GM12878 (cell line): ENCODE data around the gene AK4. TPM values are rescaled to one million over a fixed set of nuclear protein-coding genes. Genes with fewer than 3 reads are reported as not detected.
A peak's percentile ranks its signal among the peaks of the same experiment; 100 is the strongest.

Experiments used
- BCL11A ChIP-seq: IDR thresholded peaks from 2 replicates; pipeline ENCODE4 v1.6.1; 2011; ENCODE audit warnings: low read depth, low read length
- CBX5 ChIP-seq: sonication (generic); IDR thresholded peaks from 2 replicates; pipeline ENCODE4 v1.6.1; 2016; ENCODE audit warnings: low read depth, moderate library complexity, mild to moderate bottlenecking, inconsistent platforms
- CREM ChIP-seq: IDR thresholded peaks from 2 replicates; pipeline ENCODE4 v1.6.1; 2014; ENCODE audit warnings: antibody characterized with exemption, low read depth
- IRF4 ChIP-seq: IDR thresholded peaks from 2 replicates; pipeline ENCODE4 v1.6.1; 2011; ENCODE audit warnings: low read depth, low read length
- MTA3 ChIP-seq: IDR thresholded peaks from 2 replicates; pipeline ENCODE4 v1.6.1; 2012; ENCODE audit warnings: low read length, inconsistent platforms, borderline replicate concordance
- MYC ChIP-seq: IDR thresholded peaks from 2 replicates; pipeline ENCODE4 v1.6.1; 2011; ENCODE audit warnings: mild to moderate bottlenecking, low read length, moderate library complexity, inconsistent platforms; ENCODE audit not compliant: insufficient read depth, insufficient replicate concordance, insufficient read length, severe bottlenecking
- NFIC ChIP-seq: IDR thresholded peaks from 2 replicates; pipeline ENCODE4 v1.6.1; 2012; ENCODE audit warnings: low read depth, mild to moderate bottlenecking, inconsistent platforms, low read length, moderate library complexity
- PAX5 ChIP-seq: IDR thresholded peaks from 2 replicates; pipeline ENCODE4 v1.6.1; 2011; ENCODE audit warnings: low read depth, low read length, borderline replicate concordance
- PML ChIP-seq: IDR thresholded peaks from 2 replicates; pipeline ENCODE4 v1.6.1; 2012; ENCODE audit warnings: low read length, inconsistent platforms
- SKIL ChIP-seq: fragments of 450-650 bp; IDR thresholded peaks from 2 replicates; pipeline ENCODE4 v1.6.1; 2017; ENCODE audit warnings: mild to moderate bottlenecking, low read depth, inconsistent platforms; ENCODE audit not compliant: poor library complexity, severe bottlenecking
- SMAD1 ChIP-seq: fragments of 450-650 bp; IDR thresholded peaks from 2 replicates; pipeline ENCODE4 v1.6.1; 2018; ENCODE audit warnings: mild to moderate bottlenecking, low read depth; ENCODE audit not compliant: partially characterized antibody
- polyA plus RNA-seq, 11 experiments: library from polyadenylated mRNA; depleted of rRNA in 4 of 11; unstranded in 6 of 11; stranded (reverse) in 5 of 11; fragments of >200 nt; fragmentation: Nextera tagmentation in 4 of 11; fragmentation: Illumina TruSeq in 1 of 11; extraction: Ambion mirVana in 4 of 11; extraction: Trizol in 1 of 11; gene quantifications; 1 replicate in 1 of 11; 2 replicates in 10 of 11; pipeline versions ENCODE4 v1.2.1 to v1.2.3, GENCODE V29; 2011 to 2016; ENCODE audit warnings: inconsistent platforms in 2 of 11, missing spikeins in 2 of 11, low read depth in 1 of 11
- total RNA-seq, 4 experiments: library from RNA; depleted of rRNA in 3 of 4; stranded (reverse); fragments of >200 nt in 3 of 4; fragmentation: Illumina TruSeq in 1 of 4; extraction: Trizol in 1 of 4; gene quantifications; 2 replicates each; pipeline versions ENCODE4 v1.2.1 to v1.2.3, GENCODE V29; 2013 to 2021
- TF ChIP-seq, protein P1 (sequence below): IDR thresholded peaks from 2 replicates; pipeline ENCODE4 v1.6.1; 2011; ENCODE audit warnings: mild to moderate bottlenecking, low read depth, low read length, moderate library complexity; ENCODE audit not compliant: insufficient replicate concordance
- TF ChIP-seq, protein P2 (sequence below): fragments of 450-650 bp; IDR thresholded peaks from 2 replicates; pipeline ENCODE4 v1.6.1; 2017; ENCODE audit warnings: mild to moderate bottlenecking, moderate library complexity
- TF ChIP-seq, protein P3 (sequence below): fragments of 450-650 bp; IDR thresholded peaks from 2 replicates; pipeline ENCODE4 v1.6.1; 2017; ENCODE audit warnings: low read depth, mild to moderate bottlenecking, moderate library complexity
- TF ChIP-seq, protein P4 (sequence below): IDR thresholded peaks from 2 replicates; pipeline ENCODE4 v1.6.1; 2012; ENCODE audit warnings: low read length, inconsistent platforms
- TF ChIP-seq, protein P5 (sequence below), 3 experiments: IDR thresholded peaks in 2 of 3; conservative IDR thresholded peaks in 1 of 3; 2 replicates each; pipeline ENCODE4 v1.5.1; 2011; ENCODE audit warnings: low read depth in 3 of 3, low read length in 3 of 3, mild to moderate bottlenecking in 3 of 3, control low read depth in 2 of 3, moderate library complexity in 2 of 3, inconsistent platforms in 1 of 3, mixed read lengths in 1 of 3; ENCODE audit not compliant: control insufficient read depth in 2 of 3, insufficient read depth in 1 of 3; ENCODE audit errors: extremely low read depth in 1 of 3

The AK4 gene
- total and polyA plus RNA-seq, 10 of the 15 experiments (the other 5 are each of a cell fraction or from before 2014, with no cell fraction given): 23.9 to 161 (median 49.0) TPM

GRCh38 chr1:65165269-65165993, 17.4 kb downstream of the AK4 start (continued):
- peak; percentile 79 for TF ChIP-seq SMAD1
- TF ChIP-seq, protein P1, sequence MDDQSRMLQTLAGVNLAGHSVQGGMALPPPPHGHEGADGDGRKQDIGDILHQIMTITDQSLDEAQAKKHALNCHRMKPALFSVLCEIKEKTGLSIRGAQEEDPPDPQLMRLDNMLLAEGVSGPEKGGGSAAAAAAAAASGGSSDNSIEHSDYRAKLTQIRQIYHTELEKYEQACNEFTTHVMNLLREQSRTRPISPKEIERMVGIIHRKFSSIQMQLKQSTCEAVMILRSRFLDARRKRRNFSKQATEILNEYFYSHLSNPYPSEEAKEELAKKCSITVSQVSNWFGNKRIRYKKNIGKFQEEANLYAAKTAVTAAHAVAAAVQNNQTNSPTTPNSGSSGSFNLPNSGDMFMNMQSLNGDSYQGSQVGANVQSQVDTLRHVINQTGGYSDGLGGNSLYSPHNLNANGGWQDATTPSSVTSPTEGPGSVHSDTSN: no peak
- peak; percentile 97 for TF ChIP-seq IRF4
- TF ChIP-seq, protein P2, sequence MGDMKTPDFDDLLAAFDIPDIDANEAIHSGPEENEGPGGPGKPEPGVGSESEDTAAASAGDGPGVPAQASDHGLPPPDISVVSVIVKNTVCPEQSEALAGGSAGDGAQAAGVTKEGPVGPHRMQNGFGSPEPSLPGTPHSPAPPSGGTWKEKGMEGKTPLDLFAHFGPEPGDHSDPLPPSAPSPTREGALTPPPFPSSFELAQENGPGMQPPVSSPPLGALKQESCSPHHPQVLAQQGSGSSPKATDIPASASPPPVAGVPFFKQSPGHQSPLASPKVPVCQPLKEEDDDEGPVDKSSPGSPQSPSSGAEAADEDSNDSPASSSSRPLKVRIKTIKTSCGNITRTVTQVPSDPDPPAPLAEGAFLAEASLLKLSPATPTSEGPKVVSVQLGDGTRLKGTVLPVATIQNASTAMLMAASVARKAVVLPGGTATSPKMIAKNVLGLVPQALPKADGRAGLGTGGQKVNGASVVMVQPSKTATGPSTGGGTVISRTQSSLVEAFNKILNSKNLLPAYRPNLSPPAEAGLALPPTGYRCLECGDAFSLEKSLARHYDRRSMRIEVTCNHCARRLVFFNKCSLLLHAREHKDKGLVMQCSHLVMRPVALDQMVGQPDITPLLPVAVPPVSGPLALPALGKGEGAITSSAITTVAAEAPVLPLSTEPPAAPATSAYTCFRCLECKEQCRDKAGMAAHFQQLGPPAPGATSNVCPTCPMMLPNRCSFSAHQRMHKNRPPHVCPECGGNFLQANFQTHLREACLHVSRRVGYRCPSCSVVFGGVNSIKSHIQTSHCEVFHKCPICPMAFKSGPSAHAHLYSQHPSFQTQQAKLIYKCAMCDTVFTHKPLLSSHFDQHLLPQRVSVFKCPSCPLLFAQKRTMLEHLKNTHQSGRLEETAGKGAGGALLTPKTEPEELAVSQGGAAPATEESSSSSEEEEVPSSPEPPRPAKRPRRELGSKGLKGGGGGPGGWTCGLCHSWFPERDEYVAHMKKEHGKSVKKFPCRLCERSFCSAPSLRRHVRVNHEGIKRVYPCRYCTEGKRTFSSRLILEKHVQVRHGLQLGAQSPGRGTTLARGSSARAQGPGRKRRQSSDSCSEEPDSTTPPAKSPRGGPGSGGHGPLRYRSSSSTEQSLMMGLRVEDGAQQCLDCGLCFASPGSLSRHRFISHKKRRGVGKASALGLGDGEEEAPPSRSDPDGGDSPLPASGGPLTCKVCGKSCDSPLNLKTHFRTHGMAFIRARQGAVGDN: no peak
- no peak for TF ChIP-seq MYC
- TF ChIP-seq, protein P3, sequence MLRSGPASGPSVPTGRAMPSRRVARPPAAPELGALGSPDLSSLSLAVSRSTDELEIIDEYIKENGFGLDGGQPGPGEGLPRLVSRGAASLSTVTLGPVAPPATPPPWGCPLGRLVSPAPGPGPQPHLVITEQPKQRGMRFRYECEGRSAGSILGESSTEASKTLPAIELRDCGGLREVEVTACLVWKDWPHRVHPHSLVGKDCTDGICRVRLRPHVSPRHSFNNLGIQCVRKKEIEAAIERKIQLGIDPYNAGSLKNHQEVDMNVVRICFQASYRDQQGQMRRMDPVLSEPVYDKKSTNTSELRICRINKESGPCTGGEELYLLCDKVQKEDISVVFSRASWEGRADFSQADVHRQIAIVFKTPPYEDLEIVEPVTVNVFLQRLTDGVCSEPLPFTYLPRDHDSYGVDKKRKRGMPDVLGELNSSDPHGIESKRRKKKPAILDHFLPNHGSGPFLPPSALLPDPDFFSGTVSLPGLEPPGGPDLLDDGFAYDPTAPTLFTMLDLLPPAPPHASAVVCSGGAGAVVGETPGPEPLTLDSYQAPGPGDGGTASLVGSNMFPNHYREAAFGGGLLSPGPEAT: peak; percentile 49; the same call in 1 of the 2 replicates
- no peak for TF ChIP-seq CBX5
- TF ChIP-seq NFIC: peak; percentile 43; the same call in 1 of the 2 replicates
- no peak for TF ChIP-seq PAX5
- no peak for TF ChIP-seq PML
- TF ChIP-seq MTA3: peak; percentile 27; the same call in 1 of the 2 replicates
- TF ChIP-seq, protein P4, sequence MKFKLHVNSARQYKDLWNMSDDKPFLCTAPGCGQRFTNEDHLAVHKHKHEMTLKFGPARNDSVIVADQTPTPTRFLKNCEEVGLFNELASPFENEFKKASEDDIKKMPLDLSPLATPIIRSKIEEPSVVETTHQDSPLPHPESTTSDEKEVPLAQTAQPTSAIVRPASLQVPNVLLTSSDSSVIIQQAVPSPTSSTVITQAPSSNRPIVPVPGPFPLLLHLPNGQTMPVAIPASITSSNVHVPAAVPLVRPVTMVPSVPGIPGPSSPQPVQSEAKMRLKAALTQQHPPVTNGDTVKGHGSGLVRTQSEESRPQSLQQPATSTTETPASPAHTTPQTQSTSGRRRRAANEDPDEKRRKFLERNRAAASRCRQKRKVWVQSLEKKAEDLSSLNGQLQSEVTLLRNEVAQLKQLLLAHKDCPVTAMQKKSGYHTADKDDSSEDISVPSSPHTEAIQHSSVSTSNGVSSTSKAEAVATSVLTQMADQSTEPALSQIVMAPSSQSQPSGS: no peak
- TF ChIP-seq, protein P5, sequence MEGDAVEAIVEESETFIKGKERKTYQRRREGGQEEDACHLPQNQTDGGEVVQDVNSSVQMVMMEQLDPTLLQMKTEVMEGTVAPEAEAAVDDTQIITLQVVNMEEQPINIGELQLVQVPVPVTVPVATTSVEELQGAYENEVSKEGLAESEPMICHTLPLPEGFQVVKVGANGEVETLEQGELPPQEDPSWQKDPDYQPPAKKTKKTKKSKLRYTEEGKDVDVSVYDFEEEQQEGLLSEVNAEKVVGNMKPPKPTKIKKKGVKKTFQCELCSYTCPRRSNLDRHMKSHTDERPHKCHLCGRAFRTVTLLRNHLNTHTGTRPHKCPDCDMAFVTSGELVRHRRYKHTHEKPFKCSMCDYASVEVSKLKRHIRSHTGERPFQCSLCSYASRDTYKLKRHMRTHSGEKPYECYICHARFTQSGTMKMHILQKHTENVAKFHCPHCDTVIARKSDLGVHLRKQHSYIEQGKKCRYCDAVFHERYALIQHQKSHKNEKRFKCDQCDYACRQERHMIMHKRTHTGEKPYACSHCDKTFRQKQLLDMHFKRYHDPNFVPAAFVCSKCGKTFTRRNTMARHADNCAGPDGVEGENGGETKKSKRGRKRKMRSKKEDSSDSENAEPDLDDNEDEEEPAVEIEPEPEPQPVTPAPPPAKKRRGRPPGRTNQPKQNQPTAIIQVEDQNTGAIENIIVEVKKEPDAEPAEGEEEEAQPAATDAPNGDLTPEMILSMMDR (IDR thresholded peaks at IDR 0.05 in 2 of 3, conservative IDR thresholded peaks at IDR 0.05 in 1 of 3; ENCODE audit: control insufficient read depth in 2 of 3, extremely low read depth in 1 of 3, insufficient read depth in 1 of 3, low read depth in 3 of 3, low read length in 3 of 3): no peak
- peak; percentile 67; the same call in 1 of the 2 replicates for TF ChIP-seq BCL11A
- peak; percentile 39 for TF ChIP-seq SKIL
- peak; percentile 12; the same call in 1 of the 2 replicates for TF ChIP-seq CREM
